Endodermal cell (in vitro differentiated cells): ENCODE data around the gene MINAR2. TPM values are rescaled to one million over a fixed set of nuclear protein-coding genes. Genes with fewer than 3 reads are reported as not detected.

Experiments used
- DNase-seq: peaks from one replicate; pipeline ENCODE4 v3.0.0-alpha.2; 2017
- H3K27ac ChIP-seq: 2 replicates; pipeline ENCODE4 v1.5.1; 2013; ENCODE audit warnings: mild to moderate bottlenecking, low read depth, low read length, moderate library complexity
- H3K27me3 ChIP-seq: 2 replicates; pipeline ENCODE4 v1.6.1; 2013; ENCODE audit warnings: mild to moderate bottlenecking, low read length, moderate library complexity; ENCODE audit not compliant: insufficient read depth, control insufficient read depth, poor library complexity, severe bottlenecking
- H3K36me3 ChIP-seq: 2 replicates; pipeline ENCODE4 v1.7.0; 2013; ENCODE audit warnings: mild to moderate bottlenecking, low read length, moderate library complexity; ENCODE audit not compliant: control insufficient read depth, insufficient read depth
- H3K4me1 ChIP-seq: one replicate; pipeline ENCODE4 v1.7.0; 2013; ENCODE audit warnings: low read length; ENCODE audit not compliant: control insufficient read depth, insufficient read depth
- H3K4me3 ChIP-seq: 2 replicates; pipeline ENCODE4 v1.5.1; 2013; ENCODE audit warnings: mild to moderate bottlenecking, low read length, moderate library complexity
- H3K9ac ChIP-seq: 2 replicates; pipeline ENCODE4 v1.6.1; 2013; ENCODE audit warnings: mild to moderate bottlenecking, low read length, moderate library complexity; ENCODE audit not compliant: poor library complexity, severe bottlenecking; ENCODE audit errors: extremely low read depth
- H3K9me3 ChIP-seq: 2 replicates; pipeline ENCODE4 v1.6.1; 2013; ENCODE audit warnings: mild to moderate bottlenecking, low read length, moderate library complexity; ENCODE audit not compliant: control insufficient read depth
- H3K27ac Mint-ChIP-seq: 2 replicates; pipeline ENCODE4 v1.8.0; 2020; ENCODE audit warnings: mixed read lengths
- H3K27me3 Mint-ChIP-seq: 2 replicates; pipeline ENCODE4 v1.8.0; 2021; ENCODE audit warnings: mild to moderate bottlenecking, mixed read lengths; ENCODE audit not compliant: insufficient read depth
- H3K36me3 Mint-ChIP-seq: 2 replicates; pipeline ENCODE4 v1.8.0; 2020; ENCODE audit warnings: low read depth, mixed read lengths
- H3K4me1 Mint-ChIP-seq: 2 replicates; pipeline ENCODE4 v1.8.0; 2020; ENCODE audit warnings: mixed read lengths
- H3K4me3 Mint-ChIP-seq: 2 replicates; pipeline ENCODE4 v1.8.0; 2020; ENCODE audit warnings: mild to moderate bottlenecking, moderate library complexity, mixed read lengths
- H3K9me3 Mint-ChIP-seq: 2 replicates; pipeline ENCODE4 v1.8.0; 2020; ENCODE audit warnings: mild to moderate bottlenecking, mixed read lengths
- WGBS, 2 experiments: methylation state at CpG; one replicate each; pipeline versions ENCODE4 v1.1.5 to v1.1.7; 2013; ENCODE audit warnings: missing lambda C conversion rate in 2 of 2, mixed read lengths in 1 of 2; ENCODE audit not compliant: insufficient coverage in 1 of 2, insufficient read length in 1 of 2; 5-methylcytosine and 5-hydroxymethylcytosine counted together
- total RNA-seq, 2 donors: library from RNA; stranded (reverse); fragmentation: NEBNext Ultra II Directional in 1 of 2; extraction: Animal tissue kit (Norgen Biotek cat#: 25700) in 1 of 2; gene quantifications; 2 replicates in 1 of 2; 3 replicates in 1 of 2; pipeline ENCODE4 v1.2.1, GENCODE V29; 2021
- TF ChIP-seq, protein P1 (sequence below): fragments of 200-600 bp; sonication (generic); conservative IDR thresholded peaks from 2 replicates; pipeline ENCODE4 v1.5.0; 2021; ENCODE audit warnings: antibody characterized with exemption, mild to moderate bottlenecking

The MINAR2 gene
- total RNA-seq, 2 donors from 2014 or later: 0.15 TPM; not detected in 1

DNA sequence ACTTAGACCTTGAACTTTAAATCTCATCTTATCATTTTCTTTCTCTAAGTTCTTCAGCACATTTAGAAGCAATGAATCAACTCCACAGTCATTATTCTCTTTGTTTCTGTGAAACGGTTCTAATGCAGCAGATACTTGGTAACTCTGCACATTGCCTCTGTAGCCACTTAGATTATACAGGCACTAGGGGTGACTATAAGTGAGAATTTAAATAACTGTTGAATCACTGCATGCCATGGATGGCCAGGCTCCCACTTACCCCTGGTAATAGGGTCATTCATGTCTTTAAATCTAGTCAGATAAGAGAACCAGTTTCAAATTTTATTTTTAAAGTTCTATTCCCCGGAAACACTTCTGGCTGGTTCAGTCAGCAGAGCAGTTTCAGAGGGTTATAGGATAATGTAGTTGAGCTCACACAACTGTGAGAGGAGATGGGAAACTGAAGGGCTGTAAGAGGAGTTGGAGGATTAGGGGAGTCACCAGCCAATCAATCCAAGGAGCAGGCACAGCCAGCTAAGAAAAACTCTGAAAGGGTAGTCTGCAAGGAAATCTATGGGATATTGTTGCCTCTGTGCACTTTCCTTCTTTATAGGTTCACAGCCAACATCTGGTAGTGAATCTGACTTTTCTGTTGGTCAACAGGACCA, 4.2 kb upstream of the MINAR2 start:
- Mint-ChIP-seq H3K27me3 (no peaks in the 10 kb centered on the region), H3K27ac (peak overlapping the region; percentile 26), H3K4me3 (no peak overlapping the region), H3K4me1 (peaks cover 7% of the 10 kb centered on the region), H3K36me3 (no peaks in the 10 kb centered on the region), H3K9me3 (no peaks in the 10 kb centered on the region)
- Histone ChIP-seq H3K9me3 (no peaks in the 10 kb centered on the region), H3K27ac (no peak overlapping the region), H3K4me3 (no peak overlapping the region), H3K36me3 (no peaks in the 10 kb centered on the region), H3K4me1 (no peaks in the 10 kb centered on the region), H3K27me3 (no peaks in the 10 kb centered on the region), H3K9ac (no peak overlapping the region)
- no peak for DNase-seq
- WGBS, 2 experiments: 75 to 91% methylated on average over 1 to 2 of the region's 2 CpGs
- TF ChIP-seq, protein P1, sequence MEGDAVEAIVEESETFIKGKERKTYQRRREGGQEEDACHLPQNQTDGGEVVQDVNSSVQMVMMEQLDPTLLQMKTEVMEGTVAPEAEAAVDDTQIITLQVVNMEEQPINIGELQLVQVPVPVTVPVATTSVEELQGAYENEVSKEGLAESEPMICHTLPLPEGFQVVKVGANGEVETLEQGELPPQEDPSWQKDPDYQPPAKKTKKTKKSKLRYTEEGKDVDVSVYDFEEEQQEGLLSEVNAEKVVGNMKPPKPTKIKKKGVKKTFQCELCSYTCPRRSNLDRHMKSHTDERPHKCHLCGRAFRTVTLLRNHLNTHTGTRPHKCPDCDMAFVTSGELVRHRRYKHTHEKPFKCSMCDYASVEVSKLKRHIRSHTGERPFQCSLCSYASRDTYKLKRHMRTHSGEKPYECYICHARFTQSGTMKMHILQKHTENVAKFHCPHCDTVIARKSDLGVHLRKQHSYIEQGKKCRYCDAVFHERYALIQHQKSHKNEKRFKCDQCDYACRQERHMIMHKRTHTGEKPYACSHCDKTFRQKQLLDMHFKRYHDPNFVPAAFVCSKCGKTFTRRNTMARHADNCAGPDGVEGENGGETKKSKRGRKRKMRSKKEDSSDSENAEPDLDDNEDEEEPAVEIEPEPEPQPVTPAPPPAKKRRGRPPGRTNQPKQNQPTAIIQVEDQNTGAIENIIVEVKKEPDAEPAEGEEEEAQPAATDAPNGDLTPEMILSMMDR: no peak

DNA sequence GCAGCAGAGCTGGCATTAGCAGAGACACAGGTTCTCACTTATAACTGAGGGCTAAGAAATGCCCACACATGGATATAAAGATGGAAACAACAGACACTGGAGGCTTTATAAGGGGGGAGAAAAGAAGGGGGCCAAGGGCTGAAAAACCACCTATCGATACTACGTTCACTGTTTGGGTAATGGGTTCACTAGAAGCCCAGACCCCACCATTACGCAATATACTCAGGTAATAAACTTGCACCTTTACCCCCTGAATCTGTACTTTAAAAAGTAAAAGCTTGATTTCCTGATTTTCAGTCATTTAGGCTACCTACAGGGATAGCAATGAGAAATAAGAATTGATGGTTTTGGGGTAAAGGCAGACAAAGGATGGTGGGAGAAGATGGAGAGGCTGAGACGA, 1.9 kb upstream of the MINAR2 start:
- Mint-ChIP-seq H3K4me3 (no peak overlapping the region), H3K4me1 (peaks cover 7% of the 10 kb centered on the region), H3K9me3 (no peaks in the 10 kb centered on the region), H3K27ac (no peak overlapping the region), H3K27me3 (no peaks in the 10 kb centered on the region), H3K36me3 (no peaks in the 10 kb centered on the region)
- H3K27me3 ChIP-seq: no peaks in the 10 kb centered on the region
- no peak for DNase-seq
- no peaks in the 10 kb centered on the region for H3K4me1 ChIP-seq
- TF ChIP-seq, protein P1: no peak
- no peak overlapping the region for H3K27ac ChIP-seq
- no peaks in the 10 kb centered on the region for H3K9me3 ChIP-seq
- WGBS, 2 experiments: 96 to 100% methylated on average over 1 to 4 of the region's 4 CpGs
- H3K36me3 ChIP-seq: no peaks in the 10 kb centered on the region
- H3K4me3 ChIP-seq: no peak overlapping the region
- H3K9ac ChIP-seq: no peak overlapping the region

DNA sequence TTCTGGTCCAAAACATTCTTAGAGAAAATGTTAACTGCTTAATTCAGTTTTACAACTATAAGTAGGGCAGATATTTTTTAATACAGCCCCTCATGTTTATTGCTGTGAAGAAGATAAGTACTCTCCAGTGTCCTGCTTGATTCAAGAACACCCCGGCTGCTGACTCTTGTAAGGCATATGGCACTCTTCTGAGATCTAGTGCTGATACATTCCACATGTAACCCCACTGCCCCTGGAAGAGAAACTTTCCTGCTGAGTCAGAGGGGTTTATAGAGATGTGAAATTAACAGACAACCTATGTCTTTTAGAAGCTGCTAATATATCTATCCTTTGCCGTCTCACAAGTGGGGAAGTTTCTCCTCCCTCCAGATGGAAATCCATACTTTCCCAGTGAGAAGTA, 1.0 kb upstream of the MINAR2 start:
- 90 to 91% methylated on average over 2 of the region's 2 CpGs for WGBS, 2 experiments

More for the DNA sequence above, 1.0 kb upstream of the MINAR2 start:
- H3K9me3 ChIP-seq: no peaks in the 10 kb centered on the region
- DNase-seq: no peak
- TF ChIP-seq, protein P1: no peak
- no peak overlapping the region for H3K9ac ChIP-seq
- H3K36me3 Mint-ChIP-seq: no peaks in the 10 kb centered on the region
- no peak overlapping the region for H3K27ac ChIP-seq
- no peaks in the 10 kb centered on the region for H3K9me3 Mint-ChIP-seq
- H3K27me3 Mint-ChIP-seq: no peaks in the 10 kb centered on the region
- no peak overlapping the region for H3K4me3 ChIP-seq
- H3K4me1 ChIP-seq: no peaks in the 10 kb centered on the region
- H3K4me1 Mint-ChIP-seq: peaks cover 7% of the 10 kb centered on the region
- no peaks in the 10 kb centered on the region for H3K27me3 ChIP-seq
- H3K27ac Mint-ChIP-seq: no peak overlapping the region
- H3K36me3 ChIP-seq: no peaks in the 10 kb centered on the region
- H3K4me3 Mint-ChIP-seq: no peak overlapping the region
